Activated CD4-positive, alpha-beta T cell treated with anti-CD3 and anti-CD28 coated beads for 24 hours (primary cell): ENCODE data around the gene RNF41.

Experiments
- DNase-seq, 2 donors: peaks; one replicate each; pipeline ENCODE4 v3.0.0-alpha.2; 2020; ENCODE audit warnings: low read depth in 2 of 2

Gene RNF41

DNA sequence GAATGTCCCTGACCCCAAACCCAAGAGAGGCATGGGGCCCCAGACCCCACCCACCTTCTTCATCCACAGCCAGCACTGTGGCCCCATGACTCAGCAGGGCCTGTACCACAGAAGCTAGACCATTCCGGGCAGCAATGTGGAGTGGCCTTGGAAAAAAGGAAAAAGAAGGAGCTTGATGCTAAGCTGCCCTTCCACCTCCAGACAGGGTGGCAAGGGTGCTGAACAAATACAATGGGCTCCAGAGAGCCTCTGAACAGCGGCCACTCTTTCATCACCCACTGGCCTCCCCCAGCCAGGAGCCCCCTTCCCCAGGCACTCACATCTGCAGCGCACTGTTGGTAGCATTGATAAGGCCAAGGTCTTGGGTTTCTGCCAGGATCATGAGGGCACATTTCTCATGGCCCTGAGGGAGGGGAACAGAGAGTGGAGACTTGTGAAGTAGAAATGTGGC is 22.0 kb upstream of the RNF41 start:
- no peak for DNase-seq

DNA sequence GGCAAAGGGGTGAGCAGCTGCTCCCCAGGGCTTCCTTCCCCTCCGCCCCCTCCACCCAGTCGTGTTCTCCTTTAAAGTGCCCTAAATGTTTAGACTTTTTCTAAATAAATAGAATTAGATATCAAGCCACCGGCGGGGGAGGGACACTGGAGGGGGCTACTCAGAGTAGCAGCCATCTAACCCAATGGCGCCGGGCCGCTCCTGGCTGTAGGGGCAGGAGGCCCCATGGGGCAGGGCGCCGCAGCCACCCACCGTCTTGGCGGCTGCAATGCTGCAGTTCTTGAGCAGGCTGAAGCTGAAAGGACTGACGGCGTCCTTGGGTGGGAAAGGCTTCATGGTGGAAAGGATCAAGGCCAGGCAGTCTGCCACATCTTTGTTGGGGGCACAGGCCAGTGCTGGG is 21.3 kb upstream of the RNF41 start:
- no peak for DNase-seq

DNA sequence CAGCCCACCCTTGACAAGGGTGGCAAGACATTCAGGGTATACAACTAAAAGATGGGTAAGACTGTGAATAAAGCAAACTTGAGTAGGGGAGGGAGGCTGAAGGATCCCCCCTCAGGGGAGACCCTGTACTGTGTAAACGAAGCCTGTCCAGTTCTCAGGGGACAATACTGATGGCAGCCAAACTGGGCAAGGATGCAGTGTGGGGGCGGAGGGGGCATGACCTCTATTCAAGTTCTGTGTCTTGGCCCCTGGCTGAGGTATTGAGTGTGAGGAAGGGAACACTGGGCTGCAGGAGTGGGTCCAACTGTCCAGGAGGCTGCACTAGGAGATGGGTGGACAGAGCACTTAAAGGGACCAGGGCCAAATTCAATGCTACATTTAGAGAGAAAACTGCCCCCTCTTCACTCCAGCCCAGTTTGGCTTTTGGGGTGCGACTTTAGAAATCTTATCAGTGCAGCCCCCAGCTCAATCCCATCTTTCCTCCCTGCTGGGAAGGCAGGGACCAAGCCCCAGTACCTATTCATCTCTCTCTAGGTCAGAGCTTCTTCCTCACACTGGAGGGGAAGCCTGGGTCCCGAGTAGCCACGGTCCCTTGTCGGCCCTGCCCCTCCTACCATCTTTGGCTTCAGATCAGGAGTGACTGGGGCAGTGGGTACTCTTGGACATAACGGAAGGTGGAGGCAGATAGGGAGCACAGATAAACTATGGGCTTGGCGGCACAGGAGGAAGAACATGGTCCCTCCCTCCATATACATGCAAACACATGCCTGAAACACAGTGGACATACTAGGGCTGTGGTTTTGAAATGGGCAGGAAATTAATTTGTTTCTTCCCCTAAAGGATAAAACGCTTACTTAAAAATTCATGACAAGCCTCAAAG is 19.9 kb upstream of the RNF41 start:
- no peak for DNase-seq

DNA sequence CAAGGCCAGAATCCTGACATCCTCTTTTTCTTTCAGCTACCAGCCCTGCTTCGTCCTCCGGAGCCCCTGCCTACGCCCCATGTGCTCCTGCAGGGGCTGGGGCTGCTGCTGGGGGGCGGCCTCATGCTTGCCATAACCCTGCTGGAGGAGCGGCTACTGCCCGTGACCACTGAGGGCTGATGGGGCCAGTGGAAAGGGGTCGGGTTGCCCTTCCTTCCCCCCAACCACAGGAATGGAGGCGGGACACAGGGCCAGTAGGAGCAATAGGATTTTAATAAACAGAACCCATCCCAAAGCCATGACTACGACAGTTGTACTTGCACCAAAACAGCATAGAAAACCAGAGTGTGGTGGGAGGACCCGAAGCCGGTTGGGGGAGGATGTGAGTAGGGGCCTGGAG is 15.8 kb upstream of the RNF41 start:
- DNase-seq, result no peak

DNA sequence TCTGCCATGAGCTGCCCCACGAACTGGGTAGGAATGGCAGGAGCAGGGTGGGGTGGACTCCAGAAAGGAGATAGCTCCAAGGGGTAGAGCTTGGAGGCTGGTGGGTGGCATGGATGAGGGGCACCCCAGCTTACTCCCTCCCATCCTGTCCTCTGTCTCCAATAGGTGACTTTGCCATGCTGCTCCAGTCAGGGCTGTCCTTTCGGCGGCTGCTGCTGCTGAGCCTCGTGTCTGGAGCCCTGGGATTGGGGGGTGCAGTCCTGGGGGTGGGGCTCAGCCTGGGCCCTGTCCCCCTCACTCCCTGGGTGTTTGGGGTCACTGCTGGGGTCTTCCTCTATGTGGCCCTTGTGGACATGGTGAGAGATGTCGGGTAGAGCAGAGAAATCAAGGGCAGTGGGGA is 15.3 kb upstream of the RNF41 start:
- DNase-seq, result no peak

DNA sequence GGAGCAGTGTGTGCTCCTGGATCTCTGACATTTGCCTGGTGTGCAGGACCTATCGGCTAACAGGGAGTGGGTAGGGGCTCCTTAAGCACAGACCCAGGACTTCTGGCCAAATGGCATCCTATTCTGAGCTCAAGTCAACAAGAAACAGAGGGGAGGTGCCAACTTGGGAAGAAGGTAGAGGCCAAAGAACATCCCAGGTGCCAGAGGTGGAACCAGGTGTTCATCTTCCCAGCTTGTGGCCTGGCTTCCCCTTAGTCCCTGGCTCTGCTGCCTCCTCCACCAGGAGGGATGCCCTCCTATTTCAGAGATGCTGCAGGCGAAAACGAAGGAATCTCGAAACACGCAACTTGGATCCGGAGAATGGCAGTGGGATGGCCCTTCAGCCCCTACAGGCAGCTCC is 14.4 kb upstream of the RNF41 start:
- DNase-seq, result no peak

DNA sequence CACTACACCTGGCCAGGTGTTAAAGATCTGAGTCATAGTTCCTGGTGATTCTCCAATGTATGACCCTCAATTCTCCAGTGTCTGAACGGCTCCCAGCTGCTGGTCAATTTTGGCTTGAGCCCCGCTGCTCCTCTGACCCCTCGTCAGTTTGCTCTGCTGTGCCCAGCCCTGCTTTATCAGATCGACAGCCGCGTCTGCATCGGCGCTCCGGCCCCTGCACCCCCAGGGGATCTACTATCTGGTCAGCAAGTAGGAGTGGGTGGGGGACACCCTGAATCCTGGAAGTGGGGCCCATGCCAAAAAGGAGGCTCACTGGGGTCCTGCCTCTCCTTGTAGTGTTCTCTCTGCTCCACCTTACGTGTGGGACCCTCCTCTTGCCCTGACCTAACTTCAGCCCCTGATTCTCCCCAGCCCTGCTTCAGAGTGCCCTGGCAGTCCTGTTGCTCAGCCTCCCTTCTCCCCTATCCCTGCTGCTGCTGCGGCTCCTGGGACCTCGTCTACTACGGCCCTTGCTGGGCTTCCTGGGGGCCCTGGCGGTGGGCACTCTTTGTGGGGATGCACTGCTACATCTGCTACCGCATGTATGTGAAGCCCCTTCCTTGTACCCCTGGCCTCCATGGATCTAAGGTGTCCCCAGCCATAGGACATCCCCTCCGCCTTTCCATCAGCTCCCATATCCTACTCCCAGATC is 13.2 kb upstream of the RNF41 start:
- no peak for DNase-seq

DNA sequence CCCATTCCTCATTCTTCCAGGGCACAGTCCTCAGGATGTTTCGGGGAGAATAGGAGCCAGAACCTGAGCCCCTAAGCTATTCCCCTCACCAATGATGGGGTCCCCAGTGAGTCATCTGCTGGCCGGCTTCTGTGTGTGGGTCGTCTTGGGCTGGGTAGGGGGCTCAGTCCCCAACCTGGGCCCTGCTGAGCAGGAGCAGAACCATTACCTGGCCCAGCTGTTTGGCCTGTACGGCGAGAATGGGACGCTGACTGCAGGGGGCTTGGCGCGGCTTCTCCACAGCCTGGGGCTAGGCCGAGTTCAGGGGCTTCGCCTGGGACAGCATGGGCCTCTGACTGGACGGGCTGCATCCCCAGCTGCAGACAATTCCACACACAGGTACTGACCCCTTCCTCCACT is 9.5 kb upstream of the RNF41 start:
- no peak for DNase-seq

DNA sequence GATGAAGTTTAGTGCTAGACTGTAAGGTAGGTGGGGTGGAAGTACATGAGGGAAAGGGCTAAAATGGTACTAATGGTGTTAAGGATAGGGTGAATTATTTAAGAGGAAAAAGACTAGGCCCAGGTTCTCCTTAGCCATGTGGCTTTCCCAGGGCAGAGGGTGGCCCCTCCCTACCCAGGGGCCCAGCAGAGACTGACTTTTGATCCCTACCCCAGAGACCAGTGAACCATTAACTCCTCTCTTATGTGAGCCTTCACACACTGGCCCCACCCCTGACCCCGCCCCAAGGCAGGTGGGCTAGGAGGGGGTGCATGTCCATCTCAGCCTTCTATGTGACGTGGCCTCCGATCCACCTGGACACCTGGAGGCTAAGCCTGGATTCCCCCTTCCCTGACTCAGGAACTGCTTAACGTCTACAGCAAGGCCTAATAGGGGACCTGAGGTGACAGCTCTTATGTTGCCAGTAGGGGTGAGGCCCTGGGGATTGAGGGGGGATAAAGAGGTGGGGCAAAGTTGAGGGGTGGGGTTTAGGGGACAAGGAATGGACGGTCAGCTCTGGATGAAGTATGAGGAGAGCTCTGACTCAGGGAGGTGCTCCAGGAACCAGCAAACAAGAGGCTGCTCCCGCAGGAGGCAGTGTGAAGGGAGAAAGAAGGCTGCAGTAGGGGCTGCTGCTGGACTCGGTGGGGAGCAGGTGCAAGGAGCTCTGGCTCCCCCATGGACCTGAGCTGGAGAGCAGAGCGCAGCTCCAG is 8.9 kb upstream of the RNF41 start:
- DNase-seq, result no peak

DNA sequence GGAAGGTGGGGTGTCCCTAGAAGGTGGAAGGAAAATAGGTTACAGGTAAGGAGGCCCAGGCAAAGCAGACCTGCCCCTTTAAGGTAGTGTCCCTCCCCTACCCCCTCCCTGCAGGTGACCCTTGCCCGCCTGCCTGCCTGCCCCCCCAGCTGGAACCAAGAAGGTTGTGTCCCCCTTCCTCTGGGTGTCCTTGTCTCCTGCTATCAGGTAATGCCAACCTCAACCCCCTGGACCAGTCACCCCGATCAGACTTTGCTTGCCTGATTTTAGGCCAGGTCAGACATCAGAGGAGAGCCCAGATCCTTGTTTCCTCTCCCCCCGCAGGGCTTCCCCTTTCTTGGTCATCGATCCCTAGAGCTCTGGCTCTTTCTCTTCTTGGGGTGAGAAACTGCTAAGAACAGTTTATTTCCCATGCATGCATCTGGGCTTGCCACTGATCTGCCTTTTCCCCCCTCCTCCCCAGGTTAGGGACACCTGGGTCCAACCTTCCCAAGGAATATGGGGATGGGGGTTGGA is 8.3 kb upstream of the RNF41 start, which contains the start of gene SLC39A5:
TSS of gene SLC39A5 (plus strand) at position 136 of the 516 bp plus-strand sequence. CDS start 1,224 bp downstream, outside the sequence.
- DNase-seq, result no peak

DNA sequence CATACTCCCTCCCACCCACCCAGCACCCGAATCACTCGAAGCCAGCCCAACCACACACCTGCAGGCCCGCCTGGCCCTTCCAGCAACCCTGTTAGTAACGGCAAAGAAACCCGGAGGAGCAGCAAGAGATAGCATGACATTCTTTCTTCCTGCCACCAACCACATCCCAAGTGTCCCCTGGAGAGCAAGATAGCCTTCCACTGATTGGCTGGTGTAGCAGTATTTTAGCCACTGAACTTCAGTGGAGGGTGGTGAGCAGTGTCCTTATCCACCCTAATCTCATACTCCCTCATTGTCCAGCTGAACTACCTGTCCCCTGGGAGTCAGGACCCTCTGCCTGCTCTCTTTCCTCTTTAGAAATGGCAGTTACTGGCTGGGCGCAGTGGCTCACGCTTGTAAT is 7.4 kb upstream of the RNF41 start:
- DNase-seq, result no peak

DNA sequence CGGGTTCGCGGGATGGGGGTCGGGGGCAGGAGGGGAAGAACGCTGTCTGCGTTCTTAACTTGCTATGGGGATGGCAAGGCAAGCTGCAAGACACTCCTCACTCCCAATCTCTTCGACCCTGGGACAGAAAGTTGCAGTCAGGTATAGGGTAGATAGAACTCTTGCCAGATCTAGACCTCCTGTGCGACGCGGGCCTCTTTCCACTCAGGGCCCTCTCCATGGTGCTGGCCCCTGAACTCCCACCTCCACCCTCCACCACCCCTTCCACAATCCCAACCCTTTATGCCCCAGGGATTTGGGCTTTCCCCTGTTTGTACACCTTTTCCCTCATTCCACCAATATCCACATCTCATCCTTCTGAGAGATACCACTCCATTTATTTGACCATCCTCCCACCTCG is 3.2 kb upstream of the RNF41 start:
- DNase-seq, result no peak

DNA sequence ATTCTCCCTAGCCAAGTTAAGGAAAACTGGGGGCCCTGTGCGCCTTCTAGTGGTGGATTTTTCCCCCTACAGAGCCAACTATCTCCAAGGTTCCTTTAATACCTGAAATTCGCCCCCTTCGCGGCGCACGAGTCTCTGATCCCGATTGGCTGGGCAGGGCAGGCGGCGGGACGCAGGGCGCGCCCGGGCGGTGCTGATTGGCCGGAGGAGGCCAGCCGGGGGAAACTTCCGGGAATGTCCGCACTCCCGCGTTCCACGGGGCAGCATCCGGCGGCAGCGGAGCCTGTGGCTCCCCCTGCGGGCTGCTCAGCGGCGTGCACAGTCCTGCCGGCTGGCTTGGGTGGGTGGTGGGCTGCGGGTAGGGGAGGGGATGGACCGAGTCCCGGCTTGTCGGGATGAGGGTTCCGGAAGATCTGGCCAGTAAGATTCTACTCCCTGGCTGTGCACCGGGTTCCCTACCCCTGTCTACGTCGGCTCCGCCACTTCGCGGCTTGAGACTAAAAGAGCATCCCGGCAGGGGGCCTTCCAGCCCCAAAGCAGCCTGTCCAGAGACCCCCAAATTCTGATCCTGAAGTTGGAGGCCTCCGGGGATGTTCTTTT is 2.5 kb upstream of the RNF41 start, which contains the start of gene NABP2:
TSS of gene NABP2 (plus strand) at position 241 of the 600 bp plus-strand sequence. CDS start 515 bp downstream, outside the sequence.
- DNase-seq, result peak; percentile 92 to 95

DNA sequence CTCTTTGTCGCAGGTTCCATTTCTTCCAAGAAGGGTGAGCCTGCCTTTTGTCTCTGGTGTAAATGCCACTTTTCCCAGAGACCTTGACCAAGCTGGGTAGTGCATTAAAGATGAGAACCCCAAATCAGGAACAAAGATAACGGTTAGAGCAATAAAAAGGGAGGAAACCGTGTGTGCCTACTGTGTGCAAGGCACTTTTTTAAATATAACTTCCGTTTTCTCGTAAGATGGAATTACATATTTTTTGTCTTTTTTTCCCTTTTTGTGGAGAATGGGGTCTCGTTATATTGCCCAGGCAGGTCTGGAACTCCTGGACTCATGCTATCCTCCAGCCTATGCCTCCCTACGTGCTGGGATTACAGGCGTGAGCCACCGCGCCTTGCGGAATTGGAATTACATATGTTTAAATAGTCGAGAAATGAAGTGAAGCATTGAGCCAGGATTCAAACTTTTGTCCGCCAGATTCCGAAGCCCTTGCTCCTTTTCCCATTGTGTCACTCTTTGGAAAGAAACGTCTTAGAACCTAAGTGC is 1.9 kb upstream of the RNF41 start:
- no peak for DNase-seq

DNA sequence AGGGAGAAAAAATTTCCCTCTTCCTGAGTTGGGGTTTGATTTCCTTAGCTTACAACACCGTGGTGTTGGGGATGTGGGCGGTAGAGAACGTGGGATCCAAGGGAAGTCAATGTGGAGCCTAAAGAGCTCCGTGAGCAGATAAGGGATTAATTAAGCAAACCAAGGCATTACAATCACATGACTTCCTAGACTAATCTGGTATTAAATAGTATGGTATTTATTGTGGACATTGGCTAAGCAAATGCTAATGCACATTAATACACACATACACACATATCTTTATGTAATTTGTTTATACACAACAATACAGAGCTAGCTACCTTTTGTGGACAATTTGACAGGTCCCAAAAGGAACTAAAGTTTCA is 791 bp upstream of the RNF41 start:
- DNase-seq, result no peak

DNA sequence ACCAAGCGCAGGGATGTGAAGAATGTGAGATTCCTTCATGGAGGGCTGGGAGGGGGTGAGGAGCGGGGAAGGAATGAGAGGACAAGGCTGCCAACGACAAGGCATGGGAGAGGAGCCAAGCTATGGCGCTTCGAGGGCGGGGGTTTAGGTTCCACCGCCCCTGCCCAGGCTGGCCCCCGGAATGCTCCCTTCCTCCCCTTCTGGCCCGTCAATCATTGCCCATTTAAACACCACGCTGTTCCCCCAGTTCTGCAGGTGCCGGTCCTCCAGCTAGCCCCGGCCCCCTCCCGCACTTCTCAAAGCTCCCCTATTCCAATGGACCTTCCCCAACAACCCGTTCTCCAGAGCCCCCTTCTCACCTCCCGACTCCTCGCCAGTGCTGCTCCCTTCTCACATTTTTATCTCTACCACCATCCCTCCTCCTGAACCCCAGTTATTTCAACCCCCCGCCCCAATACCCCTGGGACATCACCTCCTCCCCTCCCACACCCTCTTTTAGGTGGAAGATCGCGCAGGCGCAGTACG is 428 bp downstream of the RNF41 start:
- no peak for DNase-seq

DNA sequence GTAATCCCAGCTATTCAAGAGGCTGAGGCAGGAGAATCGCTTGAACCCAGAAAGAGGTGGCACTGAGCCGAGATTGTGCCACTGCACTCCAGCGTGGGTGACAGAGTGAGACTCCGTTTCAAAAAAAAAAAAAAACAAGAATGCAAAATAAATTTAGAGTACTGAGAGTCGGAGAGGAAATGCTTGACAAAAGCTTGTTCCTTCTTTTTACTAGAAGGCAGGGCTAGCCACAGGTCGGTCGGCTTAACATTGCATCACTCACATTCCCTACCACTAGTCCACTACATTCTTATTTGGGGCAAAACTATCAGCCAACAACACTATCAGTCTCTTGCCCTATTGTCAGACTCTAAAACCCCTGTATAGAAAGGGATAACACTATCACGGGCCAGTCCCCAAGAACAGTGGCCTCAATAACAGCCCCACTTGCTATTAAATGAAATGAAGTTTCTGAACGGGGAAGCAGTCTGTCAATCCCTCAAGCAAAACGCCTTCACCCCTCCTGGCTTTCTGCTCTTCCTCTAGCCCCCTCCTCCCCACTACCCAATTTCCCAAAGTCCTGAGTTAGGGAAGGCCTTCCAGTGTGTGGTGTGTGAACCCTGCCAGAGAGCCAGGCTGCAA is 1.0 kb downstream of the RNF41 start:
- no peak for DNase-seq

DNA sequence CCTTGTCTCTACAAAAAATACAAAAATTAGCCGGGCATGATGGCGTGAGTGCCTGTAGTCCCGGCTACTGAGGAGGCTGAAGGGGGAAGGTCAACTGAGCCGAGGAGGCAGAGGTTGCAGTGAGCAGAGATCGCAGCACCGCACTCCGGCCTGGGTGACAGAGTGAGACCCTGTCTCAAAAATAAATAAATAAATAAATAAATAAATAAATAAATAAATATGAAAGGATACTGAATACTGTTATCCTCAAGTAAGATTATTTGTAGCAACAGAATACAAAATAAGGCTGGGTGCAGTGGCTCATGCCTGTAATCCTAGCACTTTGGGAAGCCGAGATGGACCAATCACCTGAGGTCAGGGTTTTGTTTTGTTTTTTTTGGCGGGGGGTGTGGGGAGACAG is 1.9 kb downstream of the RNF41 start:
- no peak for DNase-seq

DNA sequence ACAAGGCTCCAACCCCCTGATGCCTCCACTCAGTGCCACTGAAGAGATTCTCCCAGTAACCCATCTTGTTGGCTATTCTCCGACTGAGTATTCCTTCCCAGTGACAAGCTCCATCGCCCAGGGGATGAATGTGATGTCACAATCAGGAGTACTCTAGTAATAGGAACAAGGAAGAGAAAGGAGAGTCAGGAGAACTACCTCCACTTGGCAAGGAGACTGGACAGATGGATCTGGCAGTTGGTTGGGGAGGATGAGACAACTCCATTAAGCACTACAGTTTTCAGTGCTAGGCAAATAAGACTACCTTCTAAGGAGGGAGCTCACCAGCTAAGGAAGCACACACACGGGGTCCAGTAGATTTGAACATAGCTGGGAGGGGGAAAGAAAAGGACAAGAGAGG is 5.3 kb downstream of the RNF41 start:
- DNase-seq, result no peak

DNA sequence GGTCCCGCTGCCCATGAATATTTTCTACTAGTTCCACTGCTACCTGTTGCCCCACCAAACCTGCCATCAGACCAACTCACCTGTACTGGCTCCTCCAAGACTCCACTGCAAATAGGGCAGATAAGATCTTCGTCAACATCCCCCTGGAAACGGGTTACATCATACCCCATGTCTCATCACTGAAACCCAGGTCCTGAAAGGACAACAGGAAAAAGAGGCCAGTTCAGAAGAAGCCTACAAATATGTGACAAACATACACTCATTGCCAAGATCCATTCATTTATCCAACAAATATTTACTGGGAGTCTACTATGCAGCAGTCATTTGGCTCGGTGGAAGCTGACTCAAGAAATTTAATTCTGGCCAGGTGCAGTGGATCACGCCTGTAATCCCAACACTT is 7.8 kb downstream of the RNF41 start:
- no peak for DNase-seq

DNA sequence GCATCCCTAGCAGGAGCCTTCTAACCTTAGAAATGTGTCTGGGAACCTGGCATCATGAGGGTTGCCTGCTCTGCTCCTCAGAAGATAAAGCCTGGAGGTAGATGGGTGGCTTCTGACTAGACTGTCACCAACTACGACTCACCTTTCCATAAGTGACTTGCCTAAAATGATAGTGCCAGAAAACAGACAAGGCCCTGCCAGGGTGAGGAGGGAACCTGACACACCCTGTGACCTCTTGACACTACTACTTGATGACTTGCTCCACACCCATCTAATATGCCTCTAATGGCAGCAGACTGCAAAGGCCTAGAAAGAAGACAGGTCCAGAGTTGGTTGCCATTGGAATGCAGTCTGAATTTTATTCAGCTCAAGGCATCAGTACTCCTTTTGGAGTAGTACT is 9.4 kb downstream of the RNF41 start:
- no peak for DNase-seq
